K562 (cell line): ENCODE measurements around the gene PHTF2. TPM values are rescaled to one million over a fixed set of nuclear protein-coding genes. Genes with fewer than 3 reads are reported as not detected.

Source experiments
- ATAC-seq: fragments of 200-7000 bp; cut with Tn5 transposase; 3 replicates; pipeline ENCODE4 v1.9.1; 2020; ENCODE audit warnings: moderate library complexity
- BruUV-seq: library from RNA; stranded (reverse); fragments of 400-500 nt; replicated peaks from 2 replicates; lab custom pipeline; 2021; lab: Mats Ljungman, UMichigan
- CTCF ChIA-PET: fragments of 300-600 bp; formaldehyde crosslinking; extraction: SDS; loops from one replicate; lab custom pipeline; 2021; ENCODE audit warnings: low intra/inter-chr PET ratio; lab: Yijun Ruan, JAX
- POLR2A ChIA-PET: fragments of 300-600, 350-650 bp; sonication (Branson Sonifier 250); formaldehyde crosslinking; extraction: SDS; loops from one replicate; lab custom pipeline; 2021; ENCODE audit warnings: antibody characterized with exemption, inconsistent platforms; lab: Yijun Ruan, JAX
- DNase-seq, 4 experiments: peaks; one replicate each; pipeline versions ENCODE4 v3.0.0 to v3.0.0-alpha.2; 2011 to 2018; ENCODE audit warnings: low spot score in 3 of 4, mixed read lengths in 3 of 4; ENCODE audit errors: extremely low read depth in 1 of 4
- FAIRE-seq: peaks from 2 replicates; lab custom pipeline; 2011; peaks lifted over from hg19 to GRCh38; lab: Jason Lieb, UNC
- H2AFZ ChIP-seq: 2 replicates; pipeline ENCODE4 v1.6.0; 2011; ENCODE audit warnings: low read depth, low read length, control low read depth, inconsistent platforms
- H3K27ac ChIP-seq: fragments of 200-600 bp; 3 replicates; pipeline ENCODE4 v1.8.0; 2011; ENCODE audit warnings: low read depth, mild to moderate bottlenecking, control low read depth, inconsistent platforms, low read length, moderate library complexity, mixed read lengths; ENCODE audit errors: extremely low read depth
- H3K27me3 ChIP-seq, 2 experiments: fragments of 300-600 bp in 1 of 2; 2 replicates in 1 of 2; 3 replicates in 1 of 2; pipeline versions ENCODE4 v1.6.0 to v1.8.0; 2011; ENCODE audit warnings: inconsistent platforms in 2 of 2, low read length in 2 of 2, mild to moderate bottlenecking in 1 of 2, mixed read lengths in 1 of 2, moderate library complexity in 1 of 2; ENCODE audit not compliant: control insufficient read depth in 2 of 2, insufficient read depth in 2 of 2
- H3K36me3 ChIP-seq: fragments of 300-600 bp; 3 replicates; pipeline ENCODE4 v1.8.0; 2011; ENCODE audit warnings: mild to moderate bottlenecking, low read length, inconsistent platforms; ENCODE audit not compliant: control insufficient read depth, insufficient read depth
- H3K4me1 ChIP-seq, 2 experiments: fragments of 200-600 bp in 1 of 2; replicated peaks in 1 of 2; 2 replicates in 1 of 2; 3 replicates in 1 of 2; pipeline versions ENCODE4 v1.5.1 to v1.8.0; 2011; ENCODE audit warnings: inconsistent platforms in 2 of 2, low read length in 2 of 2, mild to moderate bottlenecking in 1 of 2, mixed read lengths in 1 of 2, moderate library complexity in 1 of 2; ENCODE audit not compliant: control insufficient read depth in 2 of 2, insufficient read depth in 2 of 2
- H3K4me2 ChIP-seq: 2 replicates; pipeline ENCODE4 v1.6.1; 2011; ENCODE audit warnings: low read length, control low read depth, inconsistent platforms, mixed read lengths; ENCODE audit not compliant: insufficient read depth
- H3K4me3 ChIP-seq: fragments of 200-600 bp; sonication (generic), shearing (Covaris generic); 2 replicates; pipeline ENCODE4 v1.5.1; 2016; ENCODE audit warnings: control low read depth, inconsistent platforms
- H3K79me2 ChIP-seq: fragments of 200-600 bp; 3 replicates; pipeline ENCODE4 v1.8.0; 2011; ENCODE audit warnings: low read length, inconsistent platforms; ENCODE audit not compliant: control insufficient read depth, insufficient read depth
- H3K9ac ChIP-seq, 2 experiments: 2 replicates each; pipeline versions ENCODE4 v1.6.0 to v1.6.1; 2011; ENCODE audit warnings: low read depth in 2 of 2, low read length in 2 of 2, control low read depth in 1 of 2, inconsistent platforms in 1 of 2, mild to moderate bottlenecking in 1 of 2, mixed read lengths in 1 of 2; ENCODE audit not compliant: insufficient read depth in 1 of 2
- H3K9me1 ChIP-seq: one replicate; pipeline ENCODE4 v1.6.0; 2011; ENCODE audit warnings: inconsistent platforms, mild to moderate bottlenecking, low read length, moderate library complexity; ENCODE audit not compliant: control insufficient read depth, insufficient read depth
- H3K9me3 ChIP-seq: replicated peaks from 2 replicates; pipeline ENCODE4 v1.5.1; 2011; ENCODE audit warnings: low read depth, low read length, inconsistent platforms; ENCODE audit not compliant: control insufficient read depth, insufficient read depth
- H4K20me1 ChIP-seq: replicated peaks from 2 replicates; pipeline ENCODE4 v1.6.1; 2011; ENCODE audit warnings: low read length, inconsistent platforms, mixed read lengths; ENCODE audit not compliant: control insufficient read depth, insufficient read depth
- ERF ChIP-seq: fragments of 450-650 bp; formaldehyde crosslinking; IDR thresholded peaks from 2 replicates; pipeline ENCODE4 v1.4.0; 2020; ENCODE audit warnings: mild to moderate bottlenecking, mixed read lengths
- GABPA ChIP-seq: fragments of 200-800 bp; sonication (Bioruptor generic); conservative IDR thresholded peaks from 2 replicates; pipeline ENCODE4 v1.6.1; 2016; ENCODE audit warnings: low read depth, missing genetic modification characterization, missing compliant biosample characterization
- HIVEP1 ChIP-seq: fragments of 250-450 bp; sonication (Bioruptor Pico); IDR thresholded peaks from 2 replicates; pipeline ENCODE4 v1.4.0; 2020; ENCODE audit warnings: mild to moderate bottlenecking
- KLF10 ChIP-seq: fragments of 250-450 bp; sonication (Bioruptor Pico); IDR thresholded peaks from 2 replicates; pipeline ENCODE4 v1.6.1; 2021; ENCODE audit warnings: matching md5 sums
- PCBP1 ChIP-seq: fragments of 200-400 bp; formaldehyde crosslinking; IDR thresholded peaks from 2 replicates; pipeline ENCODE4 v1.6.1; 2018; ENCODE audit warnings: mild to moderate bottlenecking, low read depth, low read length; ENCODE audit not compliant: poor library complexity, severe bottlenecking
- TFE3 ChIP-seq: fragments of 450-650 bp; formaldehyde crosslinking; IDR thresholded peaks from 2 replicates; pipeline ENCODE4 v1.4.0; 2020; ENCODE audit warnings: mild to moderate bottlenecking, mixed read lengths
- ZNF12 ChIP-seq: sonication (generic); formaldehyde crosslinking; IDR thresholded peaks from 2 replicates; pipeline ENCODE4 v1.4.0; 2020; ENCODE audit warnings: mild to moderate bottlenecking, missing genetic modification reagents
- ZNF239 ChIP-seq: fragments of 250-450 bp; sonication (Bioruptor Pico); IDR thresholded peaks from 2 replicates; pipeline ENCODE4 v1.4.0; 2020; ENCODE audit warnings: mild to moderate bottlenecking
- ZNF280B ChIP-seq: fragments of 250-450 bp; sonication (Bioruptor Pico); IDR thresholded peaks from 2 replicates; pipeline ENCODE4 v1.5.1; 2021; ENCODE audit warnings: mild to moderate bottlenecking
- WGBS: fragments of 100-300 bp; shearing (Covaris generic); methylation state at CpG from one replicate; pipeline ENCODE4 v1.1.6; 2016; ENCODE audit warnings: low coverage, mixed read lengths; ENCODE audit not compliant: insufficient coverage; ENCODE audit errors: missing lambda C conversion rate; 5-methylcytosine and 5-hydroxymethylcytosine counted together
- in situ Hi-C: fragments of 300-500 bp; cut with MboI; formaldehyde crosslinking; loops from 4 replicates; pipeline ENCODE4 v1.15.0; 2018; ENCODE audit warnings: inconsistent platforms, mixed read lengths
- intact Hi-C: fragments of 100-400 bp; cut with micrococcal nuclease; formaldehyde crosslinking; loops from 2 replicates; pipeline ENCODE4 v1.14.2; 2022
- polyA plus RNA-seq, 8 experiments: library from polyadenylated mRNA; depleted of rRNA in 4 of 8; stranded (reverse) in 5 of 8; unstranded in 3 of 8; fragments of >200 nt; fragmentation: Nextera tagmentation in 2 of 8; fragmentation: Illumina TruSeq in 1 of 8; extraction: Ambion mirVana in 2 of 8; extraction: Trizol in 1 of 8; gene quantifications; 2 replicates each; pipeline versions ENCODE4 v1.2.1 to v1.2.3, GENCODE V29; 2011 to 2014; ENCODE audit warnings: inconsistent platforms in 1 of 8, missing spikeins in 1 of 8
- total RNA-seq, 7 experiments: library from RNA; depleted of rRNA in 6 of 7; stranded (reverse); fragments of >200 nt in 6 of 7; fragmentation: Illumina TruSeq in 2 of 7; extraction: Trizol in 2 of 7; gene quantifications; 2 replicates each; pipeline versions ENCODE4 v1.2.1 to v1.2.3, GENCODE V29; 2011 to 2021; ENCODE audit warnings: low replicate concordance in 1 of 7

The PHTF2 gene
- total and polyA plus RNA-seq, 9 of the 15 experiments (the other 6 are each of a cell fraction or from before 2014, with no cell fraction given): 17.9 to 43.6 (median 25.4) TPM

GRCh38 chr7:77843194-77843593 lies 44.6 kb downstream of the PHTF2 start (continued):
- no peak for TF ChIP-seq ERF (CRISPR knock-in tag)
- TF ChIP-seq ZNF280B (CRISPR knock-in tag): no peak
- TF ChIP-seq GABPA (tag): no peak
- TF ChIP-seq ZNF239 (CRISPR knock-in tag): no peak
- no peak for TF ChIP-seq ZNF12

GRCh38 chr7:77846317-77847092 lies 47.9 kb downstream of the PHTF2 start:
- FAIRE-seq (peak; percentile 11), ATAC-seq (peak; percentile 92), DNase-seq (peak in 1 of 4 experiments; percentile 86)
- H3K9me3 ChIP-seq: no peaks in the 10 kb centered on the region
- intact Hi-C loops (no loop called here), in situ Hi-C loops (no loop called here)
- peaks cover 3% of the 10 kb centered on the region; the same call in 1 of the 3 replicates for H3K36me3 ChIP-seq
- peaks cover 12 to 28% of the 10 kb centered on the region in 2 experiments for H3K4me1 ChIP-seq
- ChIA-PET CTCF (interaction anchor here (0.6 kb wide), 1 partner anchor 198 kb away, joined by 3 read pairs; no protein-coding TSS in a partner anchor), POLR2A (interaction anchor here (0.7 to 1.5 kb wide), 3 partner anchors 11 to 48 kb away, joined by 3 to 5 read pairs (median 3); partner anchors contain the start of gene PHTF2)
- peak overlapping the region; percentile 37 to 59; a peak in 2 of 4 replicates for H3K9ac ChIP-seq
- WGBS: 6% methylated on average over 4 of the region's 8 CpGs
- peak overlapping the region; percentile 71 for H3K27ac ChIP-seq
- H2AFZ ChIP-seq: peak overlapping the region; percentile 79
- H3K4me2 ChIP-seq: peak overlapping the region; percentile 76
- H3K4me3 ChIP-seq: no peak overlapping the region
- peaks cover 70% of the 10 kb centered on the region for H3K79me2 ChIP-seq
- no peaks in the 10 kb centered on the region for H4K20me1 ChIP-seq
- H3K9me1 ChIP-seq: no peaks in the 10 kb centered on the region
- H3K27me3 ChIP-seq: no peaks in the 10 kb centered on the region
- BruUV-seq: no TSS peak
- TF ChIP-seq TFE3 (CRISPR knock-in tag): no peak
- no peak for TF ChIP-seq HIVEP1 (CRISPR knock-in tag)
- peak; percentile 56 for TF ChIP-seq PCBP1
- no peak for TF ChIP-seq KLF10
